GM19328 (cell line): Measurements from ENCODE around the gene B4GALT1.

Experiments
- ATAC-seq: cut with Tn5 transposase; IDR thresholded peaks from one replicate; pipeline ENCODE4 v1.9.1; 2021; ENCODE audit warnings: mild to moderate bottlenecking, moderate library complexity; ENCODE audit not compliant: unreplicated experiment

The B4GALT1 gene

GRCh38 chr9:33142535-33142934, 24.6 kb downstream of the B4GALT1 start:
- ATAC-seq, result no peak

GRCh38 chr9:33140401-33141360, 26.5 kb downstream of the B4GALT1 start:
- ATAC-seq, result no peak

GRCh38 chr9:33139421-33140228, 27.5 kb downstream of the B4GALT1 start:
- ATAC-seq, result no peak

- ATAC-seq, result no peak
Measured at GRCh38 chr9:33138768-33139167, 28.4 kb downstream of the B4GALT1 start.

GRCh38 chr9:33137781-33138264, 29.3 kb downstream of the B4GALT1 start:
- no peak for ATAC-seq

GRCh38 chr9:33136721-33137670, 30.1 kb downstream of the B4GALT1 start:
- ATAC-seq, result no peak

GRCh38 chr9:33135470-33135958, 31.6 kb downstream of the B4GALT1 start:
- no peak for ATAC-seq

GRCh38 chr9:33135031-33135461, 32.1 kb downstream of the B4GALT1 start:
- no peak for ATAC-seq

GRCh38 chr9:33133186-33133585, 34.0 kb downstream of the B4GALT1 start:
- ATAC-seq, result no peak

GRCh38 chr9:33131790-33132772, 35.1 kb downstream of the B4GALT1 start:
- no peak for ATAC-seq

GRCh38 chr9:33130961-33131789, 36.0 kb downstream of the B4GALT1 start:
- ATAC-seq, result peak; percentile 4

GRCh38 chr9:33129886-33130881, 37.0 kb downstream of the B4GALT1 start:
- ATAC-seq, result peak; percentile 59

GRCh38 chr9:33129251-33129885, 37.8 kb downstream of the B4GALT1 start:
- no peak for ATAC-seq

- ATAC-seq, result no peak
Measured at GRCh38 chr9:33128570-33128969, 38.6 kb downstream of the B4GALT1 start.

GRCh38 chr9:33127881-33128280, 39.3 kb downstream of the B4GALT1 start:
- no peak for ATAC-seq
